GM12878 (cell line): ENCODE results near the gene STKLD1. TPM values are rescaled to one million over a fixed set of nuclear protein-coding genes. Genes with fewer than 3 reads are reported as not detected.

Experiments used
- ATAC-seq: fragments of 200-7000 bp; cut with Tn5 transposase; 3 replicates; pipeline ENCODE4 v1.9.1; 2020; ENCODE audit warnings: mild to moderate bottlenecking, moderate library complexity
- BruUV-seq: library from RNA; stranded (reverse); fragments of 400-500 nt; replicated peaks from 2 replicates; lab custom pipeline; 2021; lab: Mats Ljungman, UMichigan
- CTCF ChIA-PET: fragments of 300-600 bp; sonication (Branson Sonifier 250); formaldehyde crosslinking; extraction: SDS; loops from one replicate; lab custom pipeline; 2021; ENCODE audit warnings: inconsistent platforms; lab: Yijun Ruan, JAX
- POLR2A ChIA-PET: fragments of 350-600 bp; formaldehyde crosslinking; extraction: SDS; loops from one replicate; lab custom pipeline; 2021; ENCODE audit warnings: inconsistent platforms; lab: Charles Lee
- RAD21 ChIA-PET: fragments of 300-600 bp; sonication (Branson Sonifier 250); formaldehyde crosslinking; loops from one replicate; lab custom pipeline; 2023; ENCODE audit warnings: antibody characterized with exemption; ENCODE audit not compliant: unreplicated experiment; lab: Charles Lee
- SMC1A ChIA-PET: fragments of 300-600 bp; sonication (Branson Sonifier 250); formaldehyde crosslinking; loops from one replicate; lab custom pipeline; 2023; ENCODE audit not compliant: unreplicated experiment, uncharacterized antibody; lab: Charles Lee
- DNase-seq: peaks from one replicate; pipeline ENCODE4 v3.0.0-alpha.2; 2011; ENCODE audit warnings: low read depth, low spot score
- FAIRE-seq: peaks from 3 replicates; lab custom pipeline; 2011; peaks lifted over from hg19 to GRCh38; lab: Jason Lieb, UNC
- H2AFZ ChIP-seq: 2 replicates; pipeline ENCODE4 v1.6.0; 2011; ENCODE audit warnings: low read depth, low read length, control low read depth; ENCODE audit not compliant: control insufficient read depth
- H3K27ac ChIP-seq: 2 replicates; pipeline ENCODE4 v1.5.1; 2011; ENCODE audit warnings: control low read depth; ENCODE audit not compliant: control insufficient read depth, insufficient read depth
- H3K27me3 ChIP-seq, 2 experiments: replicated peaks in 1 of 2; 2 replicates each; pipeline versions ENCODE4 v1.6.0 to v1.6.1; 2011; ENCODE audit warnings: low read length in 1 of 2; ENCODE audit not compliant: control insufficient read depth in 2 of 2, insufficient read depth in 2 of 2
- H3K36me3 ChIP-seq, 2 experiments: 2 replicates each; pipeline ENCODE4 v1.5.1; 2011; ENCODE audit warnings: low read length in 1 of 2; ENCODE audit not compliant: control insufficient read depth in 2 of 2, insufficient read depth in 2 of 2
- H3K4me1 ChIP-seq: 2 replicates; pipeline ENCODE4 v1.6.1; 2011; ENCODE audit warnings: mild to moderate bottlenecking, low read length, moderate library complexity, mixed read lengths; ENCODE audit not compliant: control insufficient read depth, insufficient read depth
- H3K4me2 ChIP-seq: 2 replicates; pipeline ENCODE4 v1.6.0; 2011; ENCODE audit warnings: control low read depth; ENCODE audit not compliant: control insufficient read depth, insufficient read depth
- H3K4me3 ChIP-seq: fragments of 200-600 bp; sonication (generic); 2 replicates; pipeline ENCODE4 v1.5.1; 2016
- H3K79me2 ChIP-seq: 2 replicates; pipeline ENCODE4 v1.6.0; 2011; ENCODE audit warnings: low read length; ENCODE audit not compliant: control insufficient read depth, insufficient read depth
- H3K9ac ChIP-seq: 2 replicates; pipeline ENCODE4 v1.8.0; 2011; ENCODE audit warnings: low read length, control low read depth, mixed read lengths; ENCODE audit not compliant: control insufficient read depth, insufficient read depth
- H3K9me3 ChIP-seq: replicated peaks from 3 replicates; pipeline ENCODE4 v1.5.1; 2011; ENCODE audit warnings: mild to moderate bottlenecking, low read length; ENCODE audit not compliant: control insufficient read depth, insufficient read depth
- H4K20me1 ChIP-seq: 2 replicates; pipeline ENCODE4 v1.6.0; 2011; ENCODE audit not compliant: control insufficient read depth, insufficient read depth
- BCLAF1 ChIP-seq: fragments of 450-650 bp; IDR thresholded peaks from 2 replicates; pipeline ENCODE4 v1.6.1; 2017; ENCODE audit warnings: antibody characterized with exemption, mild to moderate bottlenecking, moderate library complexity
- CEBPB ChIP-seq, 2 experiments: fragments of 150-350 bp in 1 of 2; IDR thresholded peaks; 2 replicates each; pipeline ENCODE4 v1.6.1; 2012 to 2014; ENCODE audit warnings: low read depth in 2 of 2, low read length in 2 of 2, borderline replicate concordance in 1 of 2, inconsistent platforms in 1 of 2
- DPF2 ChIP-seq: fragments of 450-650 bp; IDR thresholded peaks from 2 replicates; pipeline ENCODE4 v1.6.1; 2017; ENCODE audit warnings: mild to moderate bottlenecking
- ETV6 ChIP-seq, 2 experiments: fragments of 450-650 bp in 1 of 2; IDR thresholded peaks in 1 of 2; conservative IDR thresholded peaks in 1 of 2; 2 replicates each; pipeline ENCODE4 v1.6.1; 2014; ENCODE audit warnings: antibody characterized with exemption in 1 of 2, borderline replicate concordance in 1 of 2, low read depth in 1 of 2, mild to moderate bottlenecking in 1 of 2, moderate library complexity in 1 of 2
- FOS ChIP-seq: IDR thresholded peaks from 3 replicates; pipeline ENCODE4 v1.6.1; 2011; ENCODE audit warnings: borderline replicate concordance; ENCODE audit not compliant: insufficient read length; ENCODE audit errors: extremely low read depth
- IRF4 ChIP-seq: IDR thresholded peaks from 2 replicates; pipeline ENCODE4 v1.6.1; 2011; ENCODE audit warnings: low read depth, low read length
- KDM1A ChIP-seq: fragments of 200-600 bp; sonication (generic); IDR thresholded peaks from 2 replicates; pipeline ENCODE4 v1.6.1; 2016; ENCODE audit warnings: borderline replicate concordance
- MEF2B ChIP-seq: fragments of 450-650 bp; IDR thresholded peaks from 2 replicates; pipeline ENCODE4 v1.6.1; 2018; ENCODE audit warnings: mild to moderate bottlenecking, moderate library complexity; ENCODE audit not compliant: partially characterized antibody, poor library complexity, severe bottlenecking
- NFYB ChIP-seq: IDR thresholded peaks from 2 replicates; pipeline ENCODE4 v1.6.1; 2011; ENCODE audit warnings: low read depth, mild to moderate bottlenecking, low read length, improper control_type of control experiment, moderate library complexity; ENCODE audit not compliant: insufficient read depth
- RAD21 ChIP-seq: IDR thresholded peaks from 2 replicates; pipeline ENCODE4 v1.6.1; 2011; ENCODE audit warnings: mild to moderate bottlenecking, low read depth, low read length, moderate library complexity; ENCODE audit not compliant: insufficient read depth
- RAD51 ChIP-seq: fragments of 450-650 bp; IDR thresholded peaks from 2 replicates; pipeline ENCODE4 v1.6.1; 2016; ENCODE audit warnings: moderate library complexity, mild to moderate bottlenecking, inconsistent platforms
- SREBF2 ChIP-seq: IDR thresholded peaks from 2 replicates; pipeline ENCODE4 v1.6.1; 2012; ENCODE audit warnings: mild to moderate bottlenecking, low read length
- WGBS: methylation state at CpG from one replicate; pipeline ENCODE4 v1.1.6; 2016; ENCODE audit warnings: low lambda C conversion rate; ENCODE audit not compliant: insufficient replicate concordance, insufficient coverage; ENCODE audit errors: missing lambda C conversion rate; 5-methylcytosine and 5-hydroxymethylcytosine counted together
- in situ Hi-C: fragments of 300-500 bp; cut with MboI; formaldehyde crosslinking; loops from 9 replicates; pipeline ENCODE4 v1.14.3; 2018; ENCODE audit warnings: mixed read lengths
- intact Hi-C: fragments of 100-400 bp; cut with micrococcal nuclease; formaldehyde crosslinking; loops from one replicate; pipeline ENCODE4 v1.14.2; 2022; ENCODE audit not compliant: unreplicated experiment
- polyA plus RNA-seq, 11 experiments: library from polyadenylated mRNA; depleted of rRNA in 4 of 11; unstranded in 6 of 11; stranded (reverse) in 5 of 11; fragments of >200 nt; fragmentation: Nextera tagmentation in 4 of 11; fragmentation: Illumina TruSeq in 1 of 11; extraction: Ambion mirVana in 4 of 11; extraction: Trizol in 1 of 11; gene quantifications; 1 replicate in 1 of 11; 2 replicates in 10 of 11; pipeline versions ENCODE4 v1.2.1 to v1.2.3, GENCODE V29; 2011 to 2016; ENCODE audit warnings: inconsistent platforms in 2 of 11, missing spikeins in 2 of 11, low read depth in 1 of 11
- total RNA-seq, 4 experiments: library from RNA; depleted of rRNA in 3 of 4; stranded (reverse); fragments of >200 nt in 3 of 4; fragmentation: Illumina TruSeq in 1 of 4; extraction: Trizol in 1 of 4; gene quantifications; 2 replicates each; pipeline versions ENCODE4 v1.2.1 to v1.2.3, GENCODE V29; 2013 to 2021
- TF ChIP-seq, protein P1 (sequence below): fragments of 450-650 bp; formaldehyde crosslinking; IDR thresholded peaks from 2 replicates; pipeline ENCODE4 v1.4.0; 2022; ENCODE audit warnings: mild to moderate bottlenecking, moderate library complexity
- TF ChIP-seq, protein P2 (sequence below): IDR thresholded peaks from 2 replicates; pipeline ENCODE4 v1.6.1; 2012; ENCODE audit warnings: low read depth, low read length, improper control_type of control experiment

The STKLD1 gene
- total and polyA plus RNA-seq, 10 of the 15 experiments (the other 5 are each of a cell fraction or from before 2014, with no cell fraction given), result 0.07 to 0.40 (median 0.29) TPM; not detected in 4

DNA sequence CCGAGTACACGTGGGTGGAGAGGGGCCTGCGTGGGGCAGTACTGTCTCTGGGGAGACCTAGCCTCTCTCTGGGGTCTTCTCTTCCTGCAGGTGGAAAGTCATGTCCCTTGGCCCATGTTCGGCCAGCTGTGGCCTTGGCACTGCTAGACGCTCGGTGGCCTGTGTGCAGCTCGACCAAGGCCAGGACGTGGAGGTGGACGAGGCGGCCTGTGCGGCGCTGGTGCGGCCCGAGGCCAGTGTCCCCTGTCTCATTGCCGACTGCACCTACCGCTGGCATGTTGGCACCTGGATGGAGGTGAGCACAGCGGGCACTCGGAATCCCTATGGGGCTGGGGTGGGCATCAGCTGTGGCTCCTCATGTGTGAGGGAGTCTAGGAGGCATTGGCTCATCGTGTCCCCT lies 78.2 kb downstream of the STKLD1 start (continued):
- TF ChIP-seq BCLAF1, result no peak
- TF ChIP-seq SREBF2, result no peak
- no peak for TF ChIP-seq IRF4

GRCh38 chr9:133454943-133455673 lies 78.9 kb downstream of the STKLD1 start:
- intact Hi-C loops, result no loop called here
- POLR2A ChIA-PET, result no interaction called here
- Histone ChIP-seq H3K9ac (no peak overlapping the region), H3K79me2 (no peaks in the 10 kb centered on the region), H3K4me2 (no peak overlapping the region), H3K9me3 (no peaks in the 10 kb centered on the region), H3K27me3 (no peaks in the 10 kb centered on the region; a peak in 2 of 4 replicates), H3K4me1 (no peaks in the 10 kb centered on the region; the same call in 1 of the 2 replicates), H3K36me3 (no peaks in the 10 kb centered on the region), H4K20me1 (no peaks in the 10 kb centered on the region), H3K27ac (no peak overlapping the region), H3K4me3 (no peak overlapping the region), H2AFZ (no peak overlapping the region)
- FAIRE-seq (no peak), ATAC-seq (no peak), DNase-seq (no peak)
- WGBS, result 32% methylated on average over 11 of the region's 20 CpGs
- no TSS peak for BruUV-seq
- SMC1A ChIA-PET, result no interaction called here
- CTCF ChIA-PET, result no interaction called here
- RAD21 ChIA-PET, result no interaction called here
- in situ Hi-C loops, result no loop called here
- TF ChIP-seq RAD51 (no peak), CEBPB (IDR thresholded peaks at IDR 0.05; ENCODE audit: borderline replicate concordance in 1 of 2, low read depth in 2 of 2, low read length in 2 of 2) (no peak), MEF2B (no peak), RAD21 (no peak), NFYB (no peak), KDM1A (no peak), ETV6 (conservative IDR thresholded peaks at IDR 0.05 in 1 of 2, IDR thresholded peaks at IDR 0.05 in 1 of 2; ENCODE audit: borderline replicate concordance in 1 of 2, low read depth in 1 of 2) (no peak), FOS (no peak), DPF2 (no peak)
- TF ChIP-seq, protein P1, sequence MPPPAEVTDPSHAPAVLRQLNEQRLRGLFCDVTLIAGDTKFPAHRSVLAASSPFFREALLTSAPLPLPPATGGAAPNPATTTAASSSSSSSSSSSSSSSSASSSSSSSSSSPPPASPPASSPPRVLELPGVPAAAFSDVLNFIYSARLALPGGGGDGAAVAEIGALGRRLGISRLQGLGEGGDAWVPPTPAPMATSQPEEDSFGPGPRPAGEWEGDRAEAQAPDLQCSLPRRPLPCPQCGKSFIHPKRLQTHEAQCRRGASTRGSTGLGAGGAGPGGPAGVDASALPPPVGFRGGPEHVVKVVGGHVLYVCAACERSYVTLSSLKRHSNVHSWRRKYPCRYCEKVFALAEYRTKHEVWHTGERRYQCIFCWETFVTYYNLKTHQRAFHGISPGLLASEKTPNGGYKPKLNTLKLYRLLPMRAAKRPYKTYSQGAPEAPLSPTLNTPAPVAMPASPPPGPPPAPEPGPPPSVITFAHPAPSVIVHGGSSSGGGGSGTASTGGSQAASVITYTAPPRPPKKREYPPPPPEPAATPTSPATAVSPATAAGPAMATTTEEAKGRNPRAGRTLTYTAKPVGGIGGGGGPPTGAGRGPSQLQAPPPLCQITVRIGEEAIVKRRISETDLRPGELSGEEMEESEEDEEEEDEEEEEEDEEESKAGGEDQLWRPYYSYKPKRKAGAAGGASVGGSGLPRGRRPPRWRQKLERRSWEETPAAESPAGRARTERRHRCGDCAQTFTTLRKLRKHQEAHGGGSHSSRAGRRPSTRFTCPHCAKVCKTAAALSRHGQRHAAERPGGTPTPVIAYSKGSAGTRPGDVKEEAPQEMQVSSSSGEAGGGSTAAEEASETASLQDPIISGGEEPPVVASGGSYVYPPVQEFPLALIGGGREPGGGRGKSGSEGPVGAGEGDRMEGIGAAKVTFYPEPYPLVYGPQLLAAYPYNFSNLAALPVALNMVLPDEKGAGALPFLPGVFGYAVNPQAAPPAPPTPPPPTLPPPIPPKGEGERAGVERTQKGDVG (CRISPR knock-in tag), result no peak
- TF ChIP-seq, protein P2, sequence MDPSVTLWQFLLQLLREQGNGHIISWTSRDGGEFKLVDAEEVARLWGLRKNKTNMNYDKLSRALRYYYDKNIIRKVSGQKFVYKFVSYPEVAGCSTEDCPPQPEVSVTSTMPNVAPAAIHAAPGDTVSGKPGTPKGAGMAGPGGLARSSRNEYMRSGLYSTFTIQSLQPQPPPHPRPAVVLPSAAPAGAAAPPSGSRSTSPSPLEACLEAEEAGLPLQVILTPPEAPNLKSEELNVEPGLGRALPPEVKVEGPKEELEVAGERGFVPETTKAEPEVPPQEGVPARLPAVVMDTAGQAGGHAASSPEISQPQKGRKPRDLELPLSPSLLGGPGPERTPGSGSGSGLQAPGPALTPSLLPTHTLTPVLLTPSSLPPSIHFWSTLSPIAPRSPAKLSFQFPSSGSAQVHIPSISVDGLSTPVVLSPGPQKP, result no peak
